Measurements from ENCODE around the gene TMEM170A.

Gene TMEM170A

DNA sequence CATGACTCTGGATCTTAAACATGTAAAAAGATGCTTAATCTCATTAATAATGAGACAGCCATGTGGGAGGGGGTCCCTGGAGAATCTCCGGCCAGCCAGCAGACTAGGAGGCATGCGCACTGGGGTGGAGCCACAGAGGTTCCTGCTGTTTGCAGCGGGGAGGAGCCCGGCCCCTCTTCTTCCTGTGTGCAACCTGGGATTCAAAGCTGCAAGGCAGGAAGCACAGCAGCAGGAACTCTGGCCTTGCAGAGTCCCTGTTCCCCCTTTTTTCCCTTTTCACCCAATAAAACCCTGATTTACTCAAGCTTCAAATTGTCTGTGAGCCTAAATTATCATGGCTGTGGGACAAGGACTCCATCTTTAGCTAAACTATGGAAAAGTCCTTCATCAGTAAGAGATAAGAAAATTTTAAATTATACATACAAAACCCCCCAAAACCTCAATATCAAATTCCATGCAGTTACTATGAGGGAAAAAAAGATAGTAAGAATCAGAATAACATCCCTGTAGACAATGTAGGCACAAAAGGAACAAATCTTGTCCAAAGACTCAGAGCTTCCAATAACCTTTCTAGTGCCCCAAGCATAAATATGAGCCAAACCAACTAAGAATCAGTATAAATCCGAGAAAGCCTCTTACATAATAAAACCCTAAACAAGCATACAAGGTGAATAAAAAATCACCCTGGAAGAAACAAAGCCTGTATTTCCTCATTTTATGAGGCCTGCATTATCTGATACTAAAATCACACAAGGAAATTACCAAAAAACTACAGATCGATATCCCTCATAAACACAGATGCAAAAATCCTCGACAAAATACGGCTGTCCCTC, 43.3 kb downstream of the TMEM170A start:
- peak overlapping the region; percentile 68 for H3K4me3 Mint-ChIP-seq
- no peaks in the 10 kb centered on the region for H3K9me3 Mint-ChIP-seq
- H3K4me1 Mint-ChIP-seq (ENCODE audit: low read depth), result peaks cover 18% of the 10 kb centered on the region
- peak overlapping the region; percentile 66 for H3K27ac Mint-ChIP-seq
- peaks cover 2% of the 10 kb centered on the region for H3K36me3 Mint-ChIP-seq (ENCODE audit: low read depth)
- intact Hi-C loops (cut with micrococcal nuclease), result no loop called here
- no peaks in the 10 kb centered on the region for H3K27me3 Mint-ChIP-seq

DNA sequence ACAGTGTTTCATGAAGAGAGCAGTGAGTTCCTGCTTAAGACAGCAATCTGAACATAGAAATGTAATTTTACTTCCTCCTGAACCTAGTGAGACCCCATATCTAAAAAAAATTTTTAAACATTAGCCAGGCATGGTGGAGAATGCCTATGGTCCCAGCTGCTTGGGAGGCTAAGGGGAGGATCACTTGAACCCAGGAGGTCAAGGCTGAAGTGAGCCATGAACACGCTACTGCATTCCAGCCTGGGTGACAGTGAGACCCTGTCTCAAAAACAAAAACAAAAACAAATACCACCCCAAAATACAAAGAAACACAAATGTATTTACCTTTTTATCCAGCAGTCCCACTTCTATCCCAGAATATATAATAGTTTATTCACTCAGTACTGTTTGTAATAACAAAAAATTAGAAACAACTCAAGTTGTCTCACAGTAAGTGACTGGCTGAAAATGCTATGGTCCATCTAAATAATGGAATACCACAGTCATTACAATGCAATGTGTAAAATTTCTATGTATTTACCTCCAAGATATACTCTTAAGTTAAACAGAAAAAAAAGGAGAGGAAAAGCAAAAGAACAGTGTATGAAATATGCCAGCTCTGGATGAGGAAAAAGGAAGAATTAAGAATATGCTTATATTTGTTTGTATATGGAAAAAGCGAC, 47.5 kb downstream of the TMEM170A start:
- H3K36me3 Mint-ChIP-seq (ENCODE audit: low read depth), result peaks cover 27% of the 10 kb centered on the region
- no peaks in the 10 kb centered on the region for H3K27me3 Mint-ChIP-seq
- intact Hi-C loops (cut with micrococcal nuclease), result no loop called here
- H3K4me1 Mint-ChIP-seq (ENCODE audit: low read depth), result peaks cover 26% of the 10 kb centered on the region
- H3K27ac Mint-ChIP-seq, result no peak overlapping the region
- no peaks in the 10 kb centered on the region for H3K9me3 Mint-ChIP-seq
- no peak overlapping the region for H3K4me3 Mint-ChIP-seq

DNA sequence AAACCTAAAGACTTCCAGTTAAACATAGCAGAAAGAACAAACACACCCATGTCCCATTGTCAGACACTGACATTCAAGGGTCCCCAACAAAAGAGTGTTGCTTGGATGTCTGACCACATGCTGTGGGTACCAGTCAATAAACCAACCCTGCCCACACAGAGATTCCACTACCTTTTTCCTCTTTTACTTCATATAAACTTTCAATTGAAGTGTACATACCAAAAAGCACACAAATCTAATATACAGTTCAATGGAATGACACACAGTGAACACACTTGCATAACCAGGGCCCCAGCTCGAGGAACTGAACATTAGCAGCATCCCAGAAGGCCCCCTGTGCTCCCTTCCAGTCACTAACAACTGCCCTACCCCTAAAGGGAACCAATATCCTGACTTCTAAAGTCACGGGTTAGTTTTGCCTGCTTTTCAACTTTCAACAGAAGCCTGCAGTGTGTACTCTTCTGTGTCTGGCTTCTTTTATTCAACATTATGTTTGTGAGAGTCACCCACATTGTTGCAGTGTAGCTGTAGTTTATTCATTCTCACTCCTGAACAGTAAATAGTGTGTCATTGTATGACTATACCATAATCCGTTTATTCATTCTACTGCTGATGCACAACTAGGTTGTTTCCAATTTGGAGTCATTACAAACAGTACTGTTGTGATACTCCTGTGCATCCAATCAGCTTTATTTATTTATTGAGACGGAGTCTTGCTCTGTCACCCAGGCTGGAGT, 49.2 kb downstream of the TMEM170A start:
- Mint-ChIP-seq H3K27ac (no peak overlapping the region), H3K36me3 (ENCODE audit: low read depth) (peaks cover 44% of the 10 kb centered on the region), H3K9me3 (no peaks in the 10 kb centered on the region), H3K4me3 (no peak overlapping the region), H3K27me3 (no peaks in the 10 kb centered on the region), H3K4me1 (ENCODE audit: low read depth) (peaks cover 10% of the 10 kb centered on the region)
- intact Hi-C loops (cut with micrococcal nuclease), result no loop called here

DNA sequence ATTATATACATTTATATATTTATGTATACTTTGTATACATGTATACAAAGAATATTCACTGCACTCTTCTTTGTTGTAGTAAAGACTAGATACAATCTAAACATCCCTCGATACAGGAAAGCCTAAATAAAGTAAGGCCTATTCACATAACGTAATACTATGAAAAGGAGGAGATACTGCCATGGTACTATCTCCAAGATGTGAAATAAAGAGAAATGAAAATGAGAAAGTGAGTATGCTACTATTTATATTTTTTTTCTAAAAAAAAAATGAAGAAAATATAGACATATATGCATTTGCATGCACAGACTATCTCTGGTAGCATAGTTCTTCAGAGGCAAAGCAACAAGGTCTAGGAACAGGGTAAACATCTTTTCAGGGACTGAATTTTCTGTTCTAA, 50.5 kb downstream of the TMEM170A start:
- no peaks in the 10 kb centered on the region for H3K27me3 Mint-ChIP-seq

DNA sequence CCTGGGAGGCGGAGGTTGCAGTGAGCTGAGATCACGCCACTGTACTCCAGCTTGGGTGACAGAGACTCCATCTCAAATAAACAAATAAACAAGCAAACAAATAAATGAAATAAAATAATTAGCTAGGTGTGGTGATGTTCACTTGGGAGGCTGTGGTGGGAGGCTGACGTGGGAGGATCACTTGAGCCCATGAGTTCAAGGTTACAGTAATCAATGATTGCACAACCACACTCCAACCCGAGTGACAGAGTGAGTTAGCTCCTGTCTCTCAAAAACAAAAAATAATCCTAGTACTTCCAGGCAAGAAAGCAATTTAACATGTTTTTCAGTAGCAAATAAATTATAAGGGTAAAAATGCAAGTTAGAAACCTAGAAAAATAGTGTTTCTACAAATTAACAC, 57.5 kb downstream of the TMEM170A start:
- no peak overlapping the region for H3K27ac Mint-ChIP-seq
- intact Hi-C loops (cut with micrococcal nuclease), result no loop called here

More for the DNA sequence above, 50.5 kb downstream of the TMEM170A start:
- Mint-ChIP-seq H3K27ac (no peak overlapping the region), H3K4me3 (no peak overlapping the region), H3K4me1 (ENCODE audit: low read depth) (peaks cover 7% of the 10 kb centered on the region), H3K36me3 (ENCODE audit: low read depth) (peaks cover 55% of the 10 kb centered on the region), H3K9me3 (no peaks in the 10 kb centered on the region)
- intact Hi-C loops (cut with micrococcal nuclease), result no loop called here

DNA sequence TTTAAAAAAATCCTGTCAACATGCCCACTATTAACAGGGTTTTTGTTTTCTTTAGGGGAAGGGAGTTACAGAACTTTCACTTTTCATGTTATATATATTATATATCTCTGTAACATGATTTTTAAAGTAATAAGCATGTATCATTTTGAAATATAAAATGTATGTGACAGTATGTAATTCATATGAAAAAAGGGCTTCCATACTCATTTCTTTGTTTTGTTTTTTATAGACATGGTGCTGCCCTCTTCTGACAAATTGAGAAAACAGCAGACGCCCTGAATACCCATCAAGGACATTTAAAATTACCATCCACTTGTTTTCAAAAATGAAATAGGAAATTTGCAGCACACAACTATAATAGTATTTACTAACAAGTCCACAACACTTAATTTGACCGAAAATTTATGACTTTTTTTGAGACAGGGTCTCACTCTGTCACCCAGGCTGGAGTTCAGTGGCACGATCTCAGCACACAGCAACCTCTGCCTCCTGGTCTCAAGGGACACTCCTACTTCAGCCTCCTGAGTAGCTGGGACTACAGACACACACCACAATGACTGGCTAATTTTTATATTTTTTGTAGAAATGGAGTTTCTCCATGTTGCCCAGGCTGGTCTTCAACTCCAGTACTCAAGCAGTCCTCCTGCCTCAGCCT, 61.5 kb downstream of the TMEM170A start:
- intact Hi-C loops (cut with micrococcal nuclease), result loop anchor here (1.0 to 5.0 kb wide), 3 partner anchors 169 to 359 kb away; no protein-coding TSS in a partner anchor
- no peaks in the 10 kb centered on the region for H3K4me1 Mint-ChIP-seq (ENCODE audit: low read depth)
- H3K27ac Mint-ChIP-seq, result no peak overlapping the region
- no peaks in the 10 kb centered on the region for H3K9me3 Mint-ChIP-seq
- H3K27me3 Mint-ChIP-seq, result peaks cover 10% of the 10 kb centered on the region
- no peak overlapping the region for H3K4me3 Mint-ChIP-seq
- peaks cover 50% of the 10 kb centered on the region for H3K36me3 Mint-ChIP-seq (ENCODE audit: low read depth)

More for the DNA sequence above, 57.5 kb downstream of the TMEM170A start:
- Mint-ChIP-seq H3K4me3 (no peak overlapping the region), H3K27me3 (no peaks in the 10 kb centered on the region), H3K4me1 (ENCODE audit: low read depth) (no peaks in the 10 kb centered on the region), H3K9me3 (no peaks in the 10 kb centered on the region), H3K36me3 (ENCODE audit: low read depth) (peaks cover 72% of the 10 kb centered on the region)

DNA sequence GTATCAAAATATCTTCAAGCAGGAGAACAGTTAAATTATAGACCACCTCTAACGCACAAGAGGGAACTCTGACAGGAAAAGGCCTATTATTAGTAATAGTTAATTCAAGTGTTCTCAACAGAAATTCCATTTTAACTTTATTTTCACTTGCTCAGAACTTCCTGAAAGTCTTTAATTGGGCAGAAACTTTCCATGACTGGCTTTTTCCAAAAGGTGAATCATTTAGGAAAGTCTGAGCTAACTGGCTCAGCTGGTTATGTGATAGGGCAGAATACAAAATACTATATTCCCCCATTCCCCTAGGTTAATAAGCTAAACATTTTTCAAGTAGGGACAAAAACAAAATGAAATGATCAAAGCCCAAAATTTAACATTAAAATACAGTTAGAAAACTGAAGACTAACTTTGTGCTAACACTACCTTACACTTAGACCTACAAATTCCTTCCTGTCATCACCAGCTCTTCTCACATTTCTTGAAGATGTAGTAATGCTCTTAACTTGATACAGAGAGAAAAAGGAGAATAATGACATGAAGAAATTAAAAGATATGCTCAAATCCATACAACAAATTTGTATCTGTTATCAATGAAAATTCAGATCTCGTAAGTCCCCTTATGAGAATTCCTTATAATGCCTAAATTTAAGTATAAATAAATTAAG, 62.2 kb downstream of the TMEM170A start:
- Mint-ChIP-seq H3K9me3 (no peaks in the 10 kb centered on the region), H3K4me1 (ENCODE audit: low read depth) (no peaks in the 10 kb centered on the region), H3K27me3 (peaks cover 10% of the 10 kb centered on the region), H3K36me3 (ENCODE audit: low read depth) (peaks cover 43% of the 10 kb centered on the region), H3K4me3 (no peak overlapping the region), H3K27ac (no peak overlapping the region)
- intact Hi-C loops (cut with micrococcal nuclease), result loop anchor here (1.0 to 5.0 kb wide), 2 partner anchors 168 to 360 kb away; no protein-coding TSS in a partner anchor

DNA sequence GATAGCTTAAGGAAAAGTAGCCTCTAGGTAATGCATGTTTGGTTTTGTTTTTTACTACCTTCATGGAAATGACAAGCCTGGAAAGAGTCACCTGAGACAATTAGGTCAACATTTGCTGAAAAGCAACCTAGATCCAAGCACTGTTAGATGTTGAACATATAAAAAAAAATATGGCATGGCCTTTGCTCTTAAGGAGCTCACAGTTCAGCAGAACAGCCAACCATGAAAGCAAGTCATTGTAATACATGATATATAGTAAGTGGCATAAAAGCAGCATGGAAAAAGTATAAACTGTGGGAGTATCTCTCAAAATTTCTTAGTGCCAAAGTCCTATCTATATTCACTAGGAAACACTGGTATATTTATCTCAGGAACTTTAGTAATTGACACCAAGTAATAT, 62.8 kb downstream of the TMEM170A start:
- Mint-ChIP-seq H3K9me3 (no peaks in the 10 kb centered on the region), H3K4me3 (no peak overlapping the region), H3K27me3 (peaks cover 13% of the 10 kb centered on the region), H3K4me1 (ENCODE audit: low read depth) (no peaks in the 10 kb centered on the region), H3K27ac (no peak overlapping the region), H3K36me3 (ENCODE audit: low read depth) (peaks cover 37% of the 10 kb centered on the region)
- intact Hi-C loops (cut with micrococcal nuclease), result loop anchor here (1.0 to 5.0 kb wide), 2 partner anchors 167 to 361 kb away; no protein-coding TSS in a partner anchor

DNA sequence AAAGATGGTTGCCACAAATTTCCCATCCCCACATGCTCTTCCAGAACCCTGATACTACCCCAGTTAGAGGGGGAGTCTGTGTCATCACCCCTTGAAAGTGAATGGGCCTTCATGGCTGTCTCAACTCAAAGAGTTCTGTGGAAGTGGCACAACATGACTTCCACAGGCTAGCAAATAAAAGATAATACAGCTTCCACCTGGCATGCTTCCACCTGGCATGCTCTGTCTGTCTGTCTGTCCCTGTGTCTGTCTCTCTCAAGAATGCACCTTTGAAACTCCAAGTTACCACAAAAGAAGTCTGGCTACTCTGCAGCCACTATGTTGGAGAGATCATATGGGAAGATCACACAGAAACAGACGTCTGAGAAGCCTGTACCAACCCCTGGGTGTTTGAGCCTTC, 66.2 kb downstream of the TMEM170A start:
- no peak overlapping the region for H3K4me3 Mint-ChIP-seq
- peaks cover 28% of the 10 kb centered on the region for H3K27me3 Mint-ChIP-seq
- no peak overlapping the region for H3K27ac Mint-ChIP-seq
- H3K4me1 Mint-ChIP-seq (ENCODE audit: low read depth), result no peaks in the 10 kb centered on the region
- no peaks in the 10 kb centered on the region for H3K9me3 Mint-ChIP-seq
- H3K36me3 Mint-ChIP-seq (ENCODE audit: low read depth), result peaks cover 37% of the 10 kb centered on the region
- intact Hi-C loops (cut with micrococcal nuclease), result no loop called here

DNA sequence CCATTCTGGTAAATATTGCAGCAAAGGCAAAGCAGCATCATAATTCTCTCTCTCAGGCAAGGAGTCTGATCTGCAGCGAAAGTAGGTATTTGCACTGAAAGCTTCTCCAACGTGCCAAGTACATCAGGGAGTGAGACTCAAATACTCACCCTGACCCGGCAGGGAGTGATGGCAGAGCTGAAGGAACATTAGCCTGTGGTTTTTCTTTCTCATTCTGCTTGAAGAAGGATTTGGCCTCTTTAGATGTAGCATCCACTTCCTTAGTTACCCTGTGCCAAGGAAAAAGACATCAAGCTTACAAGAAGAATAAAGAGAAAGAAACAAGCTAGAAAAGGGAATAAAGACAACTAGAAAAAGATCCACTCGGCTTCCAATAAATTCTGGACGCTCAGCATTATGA, 69.5 kb downstream of the TMEM170A start:
- no peak overlapping the region for H3K27ac Mint-ChIP-seq
- no peak overlapping the region for H3K4me3 Mint-ChIP-seq
- peaks cover 56% of the 10 kb centered on the region for H3K27me3 Mint-ChIP-seq
- H3K36me3 Mint-ChIP-seq (ENCODE audit: low read depth), result peaks cover 63% of the 10 kb centered on the region
- no peaks in the 10 kb centered on the region for H3K9me3 Mint-ChIP-seq
- intact Hi-C loops (cut with micrococcal nuclease), result no loop called here
- H3K4me1 Mint-ChIP-seq (ENCODE audit: low read depth), result no peaks in the 10 kb centered on the region

Measured in dendritic cell treated with granulocyte-macrophage colony-stimulating factor and Interleukin-4, amounts not matched to agents 40 ng/mL and 50 ng/mL, for 4 days (primary cell).